OCI-LY7 (cell line): Measurements from ENCODE around the gene F9. TPM values are rescaled to one million over a fixed set of nuclear protein-coding genes. Genes with fewer than 3 reads are reported as not detected.

Experiments
- BruUV-seq: library from RNA; stranded (reverse); fragments of 400-500 nt; replicated peaks from 2 replicates; lab custom pipeline; 2021; lab: Mats Ljungman, UMichigan
- CTCF ChIA-PET: fragments of 300-600 bp; sonication (Branson Sonifier 250); formaldehyde crosslinking; loops from one replicate; lab custom pipeline; 2022; ENCODE audit warnings: antibody characterized with exemption; ENCODE audit not compliant: unreplicated experiment; lab: Charles Lee
- POLR2A ChIA-PET: fragments of 300-600 bp; sonication (Branson Sonifier 250); formaldehyde crosslinking; loops from one replicate; lab custom pipeline; 2022; ENCODE audit warnings: antibody characterized with exemption; lab: Charles Lee
- DNase-seq: peaks from one replicate; pipeline ENCODE4 v3.0.0-alpha.2; 2015; ENCODE audit warnings: low spot score
- H2AFZ ChIP-seq: fragments of 200-600 bp; sonication (generic), shearing (Covaris generic); 2 replicates; pipeline ENCODE4 v1.6.1; 2014; ENCODE audit warnings: mild to moderate bottlenecking, antibody characterized with exemption, low read length, moderate library complexity
- H3K27ac ChIP-seq: fragments of 200-600 bp; sonication (generic); 2 replicates; pipeline ENCODE4 v1.5.1; 2014; ENCODE audit warnings: mixed run types, low read depth, mild to moderate bottlenecking, moderate library complexity, low read length, inconsistent platforms; ENCODE audit not compliant: poor library complexity, severe bottlenecking
- H3K36me3 ChIP-seq: fragments of 200-600 bp; sonication (generic); 2 replicates; pipeline ENCODE4 v1.6.1; 2014; ENCODE audit warnings: mild to moderate bottlenecking, antibody characterized with exemption, low read length, moderate library complexity, mixed read lengths; ENCODE audit not compliant: insufficient read depth
- H3K4me1 ChIP-seq: fragments of 200-600 bp; sonication (generic); 2 replicates; pipeline ENCODE4 v1.5.1; 2014; ENCODE audit warnings: mild to moderate bottlenecking, low read length; ENCODE audit not compliant: insufficient read depth, poor library complexity, severe bottlenecking
- H3K4me2 ChIP-seq: fragments of 200-600 bp; sonication (generic); 2 replicates; pipeline ENCODE4 v1.6.1; 2014; ENCODE audit warnings: mild to moderate bottlenecking, low read length
- H3K4me3 ChIP-seq: fragments of 200-600 bp; sonication (generic); 2 replicates; pipeline ENCODE4 v1.5.1; 2014; ENCODE audit warnings: mild to moderate bottlenecking, low read depth, low read length; ENCODE audit not compliant: poor library complexity, severe bottlenecking
- H3K79me2 ChIP-seq: fragments of 200-600 bp; sonication (generic); 2 replicates; pipeline ENCODE4 v1.6.1; 2016; ENCODE audit warnings: low read depth, mild to moderate bottlenecking, low read length, moderate library complexity, mixed read lengths; ENCODE audit not compliant: insufficient read depth
- H3K9me2 ChIP-seq: fragments of 200-600 bp; sonication (generic); 2 replicates; pipeline ENCODE4 v1.6.1; 2016; ENCODE audit warnings: mild to moderate bottlenecking, low read length, mixed read lengths; ENCODE audit not compliant: insufficient read depth
- H3K9me3 ChIP-seq: fragments of 200-600 bp; sonication (generic); 2 replicates; pipeline ENCODE4 v1.6.1; 2014; ENCODE audit warnings: mild to moderate bottlenecking, mixed run types, low read length, mixed read lengths
- H4K20me1 ChIP-seq: fragments of 200-600 bp; sonication (generic); 2 replicates; pipeline ENCODE4 v1.6.1; 2014; ENCODE audit warnings: mild to moderate bottlenecking, antibody characterized with exemption, low read length, moderate library complexity, mixed read lengths; ENCODE audit not compliant: insufficient read depth
- EZH2phosphoT487 ChIP-seq: fragments of 200-600 bp; sonication (generic); IDR thresholded peaks from 2 replicates; pipeline ENCODE4 v1.6.1; 2018; ENCODE audit warnings: low read depth, borderline replicate concordance, mild to moderate bottlenecking, mixed run types, antibody characterized with exemption, low read length, moderate library complexity, mixed read lengths
- intact Hi-C: fragments of 100-400 bp; cut with micrococcal nuclease; formaldehyde crosslinking; loops from one replicate; pipeline ENCODE4 v1.10.0; 2022; ENCODE audit not compliant: unreplicated experiment
- total RNA-seq, 2 experiments: library from RNA; depleted of rRNA in 1 of 2; stranded (reverse); fragments of >200 nt in 1 of 2; shearing (Covaris generic) in 1 of 2; gene quantifications; 2 replicates each; pipeline ENCODE4 v1.2.3, GENCODE V29; 2014 to 2022
- TF ChIP-seq, protein P1 (sequence below): fragments of 200-600 bp; sonication (generic); conservative IDR thresholded peaks from 2 replicates; pipeline ENCODE4 v1.5.1; 2014; ENCODE audit warnings: mild to moderate bottlenecking, antibody characterized with exemption, low read length, moderate library complexity, mixed read lengths

The F9 gene
- total RNA-seq, 2 experiments from 2014 or later: not detected

DNA sequence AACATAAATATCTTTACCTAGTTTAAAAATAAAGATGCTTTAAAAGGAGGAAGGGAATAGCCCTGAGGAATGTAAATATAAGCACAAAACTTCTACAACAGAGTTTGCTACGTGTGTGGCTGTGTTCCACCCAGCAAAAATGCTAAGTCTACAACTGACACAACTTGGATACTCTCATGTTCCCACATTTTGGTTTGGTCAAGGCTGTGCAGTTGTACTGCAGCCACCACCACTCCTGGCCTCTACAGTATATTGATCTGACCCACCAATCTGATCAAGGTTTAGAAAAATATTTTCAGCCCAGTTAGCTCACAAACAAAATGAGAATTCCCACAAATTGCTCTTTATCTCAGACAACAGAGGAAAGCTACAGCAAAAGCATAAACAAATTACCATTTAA is 12.1 kb downstream of the F9 start:
- no TSS peak for BruUV-seq
- Histone ChIP-seq H3K9me3 (no peaks in the 10 kb centered on the region), H3K36me3 (no peaks in the 10 kb centered on the region), H2AFZ (no peak overlapping the region), H3K9me2 (no peaks in the 10 kb centered on the region), H3K4me1 (no peaks in the 10 kb centered on the region), H3K27ac (no peak overlapping the region), H3K4me2 (no peak overlapping the region), H3K79me2 (no peaks in the 10 kb centered on the region), H3K4me3 (no peak overlapping the region), H4K20me1 (no peaks in the 10 kb centered on the region)
- no peak for TF ChIP-seq EZH2phosphoT487
- TF ChIP-seq, protein P1, sequence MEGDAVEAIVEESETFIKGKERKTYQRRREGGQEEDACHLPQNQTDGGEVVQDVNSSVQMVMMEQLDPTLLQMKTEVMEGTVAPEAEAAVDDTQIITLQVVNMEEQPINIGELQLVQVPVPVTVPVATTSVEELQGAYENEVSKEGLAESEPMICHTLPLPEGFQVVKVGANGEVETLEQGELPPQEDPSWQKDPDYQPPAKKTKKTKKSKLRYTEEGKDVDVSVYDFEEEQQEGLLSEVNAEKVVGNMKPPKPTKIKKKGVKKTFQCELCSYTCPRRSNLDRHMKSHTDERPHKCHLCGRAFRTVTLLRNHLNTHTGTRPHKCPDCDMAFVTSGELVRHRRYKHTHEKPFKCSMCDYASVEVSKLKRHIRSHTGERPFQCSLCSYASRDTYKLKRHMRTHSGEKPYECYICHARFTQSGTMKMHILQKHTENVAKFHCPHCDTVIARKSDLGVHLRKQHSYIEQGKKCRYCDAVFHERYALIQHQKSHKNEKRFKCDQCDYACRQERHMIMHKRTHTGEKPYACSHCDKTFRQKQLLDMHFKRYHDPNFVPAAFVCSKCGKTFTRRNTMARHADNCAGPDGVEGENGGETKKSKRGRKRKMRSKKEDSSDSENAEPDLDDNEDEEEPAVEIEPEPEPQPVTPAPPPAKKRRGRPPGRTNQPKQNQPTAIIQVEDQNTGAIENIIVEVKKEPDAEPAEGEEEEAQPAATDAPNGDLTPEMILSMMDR: no peak
- ChIA-PET POLR2A (no interaction called here), CTCF (no interaction called here)
- DNase-seq: no peak
- intact Hi-C loops: no loop called here

DNA sequence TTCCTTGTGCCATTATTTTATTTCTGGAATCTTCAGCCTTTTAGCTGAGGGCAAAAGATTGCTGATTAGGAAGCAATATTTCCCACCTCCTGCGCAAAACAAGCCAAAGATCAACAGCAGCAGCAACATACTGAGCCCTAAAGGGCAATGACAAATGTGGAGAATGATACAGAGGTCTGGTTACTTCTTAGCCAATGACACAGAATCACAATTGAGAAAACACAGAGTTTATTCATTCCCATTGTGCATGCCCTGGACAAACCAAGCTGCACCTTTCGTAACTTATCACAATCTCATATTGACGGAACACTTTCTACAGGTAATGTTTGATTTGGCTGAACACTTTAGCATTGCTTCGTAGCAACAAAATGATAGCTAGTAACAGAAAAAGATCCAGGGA is 13.4 kb downstream of the F9 start:
- no peaks in the 10 kb centered on the region for H3K4me1 ChIP-seq
- H3K4me2 ChIP-seq: no peak overlapping the region
- TF ChIP-seq, protein P1: no peak
- TF ChIP-seq EZH2phosphoT487: no peak
- H2AFZ ChIP-seq: no peak overlapping the region
- H3K27ac ChIP-seq: no peak overlapping the region
- no peaks in the 10 kb centered on the region for H3K36me3 ChIP-seq
- no TSS peak for BruUV-seq
- no peaks in the 10 kb centered on the region for H3K9me3 ChIP-seq
- no peaks in the 10 kb centered on the region for H3K79me2 ChIP-seq
- no peak for DNase-seq
- H3K4me3 ChIP-seq: no peak overlapping the region
- H4K20me1 ChIP-seq: no peaks in the 10 kb centered on the region
- no peaks in the 10 kb centered on the region for H3K9me2 ChIP-seq
- intact Hi-C loops: no loop called here
- POLR2A ChIA-PET: interaction anchor here (1.1 kb wide), 1 partner anchor 12 kb away, joined by 3 read pairs; no protein-coding TSS in a partner anchor
- CTCF ChIA-PET: no interaction called here

DNA sequence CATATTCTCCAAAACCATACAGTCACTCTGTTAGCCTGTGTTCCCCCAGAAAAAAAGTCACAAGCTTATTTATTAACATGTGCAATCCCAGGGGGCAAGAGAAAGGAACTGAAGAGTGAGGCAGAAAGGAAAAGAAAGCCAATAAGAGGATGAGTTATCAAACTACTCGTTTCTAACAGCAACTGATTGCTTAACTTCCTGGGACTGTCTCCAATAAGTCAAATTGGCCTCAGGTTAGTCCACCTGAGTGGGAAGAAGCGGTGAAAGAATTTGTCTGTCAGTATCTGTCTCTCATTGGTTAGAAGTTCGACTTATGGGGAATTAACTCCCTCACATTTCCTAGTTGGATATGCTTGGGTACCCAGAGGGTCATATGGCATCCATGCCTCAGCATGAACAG is 14.1 kb downstream of the F9 start:
- ChIA-PET POLR2A (no interaction called here), CTCF (no interaction called here)
- no peaks in the 10 kb centered on the region for H3K9me2 ChIP-seq
- no peak for DNase-seq
- no peaks in the 10 kb centered on the region for H3K4me1 ChIP-seq
- no peak overlapping the region for H3K4me2 ChIP-seq
- H3K27ac ChIP-seq: no peak overlapping the region
- H3K9me3 ChIP-seq: no peaks in the 10 kb centered on the region
- no peak overlapping the region for H3K4me3 ChIP-seq
- no peak overlapping the region for H2AFZ ChIP-seq
- intact Hi-C loops: no loop called here
- H4K20me1 ChIP-seq: no peaks in the 10 kb centered on the region
- no TSS peak for BruUV-seq
- no peaks in the 10 kb centered on the region for H3K36me3 ChIP-seq
- TF ChIP-seq EZH2phosphoT487: no peak
- TF ChIP-seq, protein P1: no peak
- H3K79me2 ChIP-seq: no peaks in the 10 kb centered on the region
